Raji (cell line): ENCODE data around the gene MYH3.

Source experiments
- POLR2A ChIP-seq: IDR thresholded peaks from 2 replicates; pipeline ENCODE4 v1.6.1; 2011; ENCODE audit warnings: low read depth, low read length, control low read depth; ENCODE audit not compliant: insufficient read depth

The MYH3 gene

GRCh38 chr17:10628756-10629155, 28.4 kb downstream of the MYH3 start:
- no peak for TF ChIP-seq POLR2A

DNA sequence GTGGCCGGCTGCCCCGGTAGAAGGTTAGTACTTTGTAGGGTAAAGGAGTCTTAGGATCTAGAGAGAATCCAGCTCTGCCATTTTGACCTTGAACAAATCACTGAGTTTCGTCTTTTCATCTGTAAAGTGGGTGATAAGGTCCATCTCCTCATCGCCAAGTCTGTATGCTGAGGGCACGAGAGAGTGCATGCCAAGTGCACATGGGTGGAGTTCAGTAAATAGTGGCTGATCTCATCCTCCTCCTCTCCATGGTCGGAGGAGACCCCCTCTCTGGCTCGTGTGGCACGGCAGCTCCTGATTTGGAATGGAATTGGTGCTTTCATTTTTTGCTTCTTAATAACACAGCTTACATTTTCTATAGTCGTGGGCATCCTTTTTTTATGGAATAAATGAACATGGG, 30.7 kb downstream of the MYH3 start:
- TF ChIP-seq POLR2A: no peak

DNA sequence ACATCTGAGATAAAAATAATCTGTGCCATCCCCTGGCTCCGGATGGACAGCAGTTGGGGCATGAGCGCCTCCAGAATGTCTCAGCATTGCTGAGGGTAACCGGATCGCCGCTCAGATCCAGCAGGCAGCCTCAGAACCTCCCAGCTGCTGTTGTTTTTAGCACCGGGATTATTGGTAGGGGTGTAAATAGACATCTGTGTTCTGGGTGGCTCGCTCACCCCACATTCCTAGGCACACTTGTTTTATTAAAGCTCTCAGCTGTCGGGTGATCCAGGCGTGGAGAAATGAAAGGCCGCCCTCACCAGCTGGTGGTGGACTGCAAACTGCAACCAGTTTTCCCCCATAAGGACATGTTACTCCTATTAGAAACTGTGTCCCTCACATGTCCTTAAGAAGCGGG, 32.1 kb downstream of the MYH3 start:
- TF ChIP-seq POLR2A: no peak

DNA sequence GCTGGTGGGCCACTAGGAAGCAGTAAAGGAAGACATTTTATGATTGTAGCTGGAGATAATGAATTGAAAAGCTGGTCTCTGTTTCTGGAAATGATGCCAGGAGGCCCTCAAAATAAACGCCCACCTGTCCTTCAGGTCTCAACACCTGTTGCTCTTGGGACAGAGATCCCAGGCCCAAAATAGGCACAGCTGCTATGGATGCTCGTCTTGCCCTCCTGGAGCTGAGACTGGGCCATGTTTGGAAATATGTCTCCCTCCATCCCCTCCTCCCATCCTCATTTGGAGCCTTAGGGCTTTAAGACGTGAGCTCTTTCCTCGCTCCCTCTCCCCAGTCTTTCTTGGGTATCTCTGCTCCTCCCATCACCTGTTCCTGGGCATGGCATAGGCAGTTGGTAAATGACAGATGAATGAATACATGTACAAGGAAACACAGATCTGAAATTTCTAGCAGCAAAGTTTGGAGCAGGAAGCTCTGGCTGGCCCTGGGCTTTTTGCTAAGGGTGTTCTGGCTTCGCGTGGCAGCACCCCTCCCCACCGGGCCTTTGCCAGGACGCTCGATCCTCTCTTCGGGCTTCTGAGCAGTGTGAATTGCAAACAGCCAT, 33.3 kb downstream of the MYH3 start:
- TF ChIP-seq POLR2A: no peak

DNA sequence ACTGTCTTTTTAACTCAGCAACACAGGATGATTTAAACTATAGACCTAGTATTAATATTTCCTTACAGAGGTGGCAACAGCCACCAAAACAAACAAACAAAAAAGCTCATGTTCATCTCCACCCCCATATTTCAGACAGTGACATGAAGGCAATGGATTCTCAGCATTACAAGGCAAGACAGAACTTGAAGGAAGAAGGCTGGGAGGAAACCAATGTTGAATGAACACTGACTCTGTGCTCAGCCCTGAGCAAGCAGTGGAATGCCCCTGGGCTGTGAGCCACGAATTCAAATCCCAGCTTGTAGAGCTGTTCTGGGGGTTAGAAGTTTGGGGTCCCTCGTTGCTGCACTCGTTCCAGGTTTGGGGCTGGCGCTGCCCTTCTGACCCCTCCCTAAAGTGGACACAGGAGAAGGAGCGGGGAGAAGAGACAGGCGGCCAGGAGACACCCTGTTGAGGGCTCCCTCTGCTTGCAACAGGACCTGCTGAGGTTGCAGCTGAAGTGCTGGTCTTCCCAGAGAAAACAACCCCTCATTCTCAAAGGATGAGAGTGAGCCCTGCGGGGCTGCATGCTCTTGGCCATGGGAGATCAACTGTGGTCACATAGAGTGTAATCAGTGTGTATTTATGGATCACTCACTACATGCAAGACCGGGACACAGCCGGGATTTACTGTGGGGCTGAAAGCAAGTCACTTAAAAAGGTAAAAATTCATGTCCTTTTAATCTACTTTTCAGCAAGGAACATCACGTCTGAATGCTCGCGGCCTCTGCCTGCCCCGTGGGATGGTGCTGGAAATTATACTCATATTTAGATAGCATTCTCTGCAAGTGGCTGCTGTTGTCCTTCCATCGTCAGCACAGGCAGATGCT, 34.3 kb downstream of the MYH3 start:
- no peak for TF ChIP-seq POLR2A

DNA sequence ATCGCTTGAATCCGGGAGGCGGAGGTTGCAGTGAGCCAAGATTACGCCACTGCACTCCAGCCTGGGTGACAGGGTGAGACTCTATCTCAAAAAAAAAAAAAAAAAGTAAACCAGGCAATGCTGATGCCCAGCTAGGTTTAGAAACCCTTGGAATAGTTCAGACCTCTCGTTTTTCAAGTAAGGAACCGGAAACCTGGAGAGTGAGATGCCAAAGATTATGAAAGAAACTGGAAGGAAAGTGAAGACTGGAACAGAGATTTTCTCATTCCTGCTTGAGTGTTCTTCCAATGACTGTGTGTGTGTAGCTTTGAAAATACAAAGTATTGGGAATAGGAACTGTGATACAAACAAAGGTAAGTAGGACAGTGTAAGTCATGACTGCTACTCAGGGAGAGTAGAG, 35.7 kb downstream of the MYH3 start:
- no peak for TF ChIP-seq POLR2A

DNA sequence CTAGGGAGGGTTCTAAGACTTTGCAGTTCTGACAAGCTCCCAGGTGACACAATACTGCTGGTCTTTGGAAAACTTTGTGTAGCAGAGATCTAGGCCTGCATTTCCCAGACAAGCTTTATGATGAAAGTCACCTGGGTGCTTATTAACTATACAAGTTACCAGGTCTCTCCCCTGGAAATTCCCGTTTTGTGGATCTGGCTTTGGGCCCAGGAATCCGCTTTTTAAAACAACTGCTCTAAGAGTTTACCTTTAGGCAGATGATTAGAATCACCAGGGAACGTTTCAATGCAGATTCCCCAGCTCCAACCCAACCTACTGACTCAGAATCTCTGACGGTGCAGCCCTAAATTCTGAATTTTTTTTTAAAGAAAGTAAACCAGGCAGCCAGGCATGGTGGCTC, 36.3 kb downstream of the MYH3 start:
- TF ChIP-seq POLR2A: no peak

DNA sequence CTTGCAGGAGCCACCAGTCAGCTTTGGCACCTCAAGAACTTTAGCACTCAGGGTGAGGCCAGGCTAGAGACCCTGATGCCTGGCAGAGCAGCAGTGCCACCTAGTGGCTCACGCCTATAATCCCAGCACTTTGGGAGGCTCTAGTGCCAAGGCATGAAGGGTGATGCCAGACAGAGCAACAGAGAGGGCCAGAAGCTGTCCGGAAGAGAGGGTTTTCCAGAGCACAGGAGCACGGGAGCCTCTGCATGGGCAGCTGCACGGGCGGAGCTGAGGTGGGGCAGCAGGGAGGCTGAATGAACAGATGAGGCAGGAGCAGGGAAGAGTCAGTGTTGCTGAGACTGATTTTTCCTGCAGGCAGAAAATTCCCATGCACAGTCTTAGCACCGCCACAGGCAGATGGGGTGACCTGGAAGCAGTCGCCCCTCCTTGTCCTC, 38.9 kb downstream of the MYH3 start:
- TF ChIP-seq POLR2A: no peak

DNA sequence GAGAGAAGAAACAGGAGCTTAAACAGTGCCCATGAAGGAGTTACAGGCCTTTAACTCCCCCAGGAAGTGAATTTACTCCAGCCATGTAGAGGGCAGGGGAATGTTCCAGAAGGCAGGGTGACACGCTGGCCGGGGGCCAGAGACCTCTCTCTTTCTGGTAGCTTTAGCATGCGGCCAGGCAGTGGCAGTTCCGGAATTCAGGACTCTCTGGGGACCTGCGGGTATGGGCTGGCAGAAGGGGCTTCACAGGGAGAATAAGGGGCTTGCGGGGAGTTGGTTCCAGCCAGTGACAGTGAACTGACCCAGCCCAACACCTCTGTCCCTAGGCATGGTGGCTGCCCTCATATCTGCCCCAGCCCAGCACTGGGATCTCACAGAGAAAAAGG, 40.0 kb downstream of the MYH3 start:
- TF ChIP-seq POLR2A: no peak

DNA sequence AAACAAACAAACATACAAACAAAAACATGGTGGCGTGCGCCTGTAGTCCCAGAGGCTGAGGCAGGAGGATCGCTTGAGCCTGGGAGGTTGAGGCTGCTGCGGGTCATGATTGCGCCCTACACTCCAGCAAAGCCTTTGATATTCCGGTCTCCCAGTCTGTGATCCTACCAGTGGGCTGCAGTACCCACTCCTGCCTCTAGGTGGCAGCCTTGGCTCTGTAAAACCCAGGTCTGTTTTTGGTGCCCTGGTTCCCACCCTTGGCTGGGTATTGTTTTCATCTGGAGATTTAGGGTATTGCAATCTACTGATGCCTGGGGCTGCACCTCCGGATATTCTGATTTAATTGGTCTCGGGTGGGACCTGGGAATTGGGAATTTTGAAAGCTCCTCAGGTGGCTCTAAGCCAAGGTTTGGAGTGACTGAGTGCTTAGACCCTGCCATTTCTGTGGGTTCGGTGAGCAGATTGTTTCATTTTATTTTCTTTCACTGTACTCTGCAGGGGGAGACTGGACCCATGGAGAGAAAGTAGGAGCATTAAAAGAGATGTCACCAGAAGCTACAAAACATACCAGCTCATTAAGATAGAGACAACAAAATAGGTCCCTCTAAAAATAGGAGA, 40.5 kb downstream of the MYH3 start:
- TF ChIP-seq POLR2A: no peak

- no peak for TF ChIP-seq POLR2A
Observed at GRCh38 chr17:10614536-10615155, 42.5 kb downstream of the MYH3 start.

DNA sequence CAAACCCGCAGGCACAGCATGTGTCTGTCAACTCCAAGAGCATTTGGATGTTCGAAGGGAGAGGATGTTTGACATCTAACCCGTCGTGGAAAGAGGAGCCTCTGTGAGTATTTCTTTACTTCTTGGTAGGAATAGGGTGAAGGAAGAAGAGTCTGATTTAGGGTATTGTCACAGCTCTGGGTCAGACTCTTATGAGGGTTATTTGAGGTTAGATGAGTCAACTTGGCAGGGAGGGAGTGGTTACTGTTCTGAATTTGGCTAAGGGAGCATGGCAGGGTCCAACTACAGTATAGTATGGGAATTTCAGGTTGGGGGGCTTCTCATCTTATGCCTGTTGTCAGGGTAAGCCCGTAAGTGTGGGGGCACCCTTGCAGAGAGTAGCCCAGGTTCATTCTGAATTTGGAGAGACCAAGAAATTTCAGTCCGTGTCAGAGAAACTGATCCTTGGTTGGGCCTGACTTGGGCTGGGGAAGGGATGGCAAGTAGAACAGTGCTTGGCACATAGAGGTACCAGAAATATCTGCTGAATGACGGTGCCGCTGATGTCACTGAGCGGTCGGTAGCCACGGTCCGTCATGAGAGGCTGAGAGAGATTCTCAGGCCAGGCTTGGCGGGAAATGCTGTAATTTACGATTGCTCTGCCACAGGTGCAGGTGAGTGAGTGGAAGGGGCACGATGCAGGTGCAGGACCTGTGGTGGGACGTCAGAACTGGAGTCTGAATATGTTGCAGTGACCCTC, 43.2 kb downstream of the MYH3 start:
- TF ChIP-seq POLR2A: no peak

- TF ChIP-seq POLR2A: no peak
Observed at GRCh38 chr17:10612957-10613744, 44.0 kb downstream of the MYH3 start.

DNA sequence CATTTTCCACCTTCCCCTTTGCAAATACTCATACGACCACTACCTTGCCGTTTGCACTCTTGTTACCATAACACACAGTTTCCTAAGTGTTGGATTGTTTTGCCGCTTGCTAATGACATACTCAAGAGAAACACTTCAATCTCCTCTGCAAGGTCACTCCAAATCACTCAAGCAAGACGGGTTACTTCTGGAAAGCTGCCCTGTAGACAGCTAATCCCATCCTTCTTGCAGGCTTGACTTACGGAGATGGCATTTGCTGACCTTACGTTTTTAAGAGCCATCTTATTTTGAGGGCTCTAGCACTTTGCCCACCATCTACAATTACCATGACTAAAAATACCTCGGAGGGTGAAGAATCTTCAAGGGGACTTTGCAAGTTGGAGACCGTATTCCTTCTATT, 46.2 kb downstream of the MYH3 start:
- no peak for TF ChIP-seq POLR2A
